HG02623 (cell line): ENCODE data around the gene DIRAS3.
"Not testable (repeated sequence)": the region's sequence is repeated elsewhere in the genome, so short reads cannot be mapped to it uniquely, and the experiment has no call there.

ENCODE experiments used
- ATAC-seq: cut with Tn5 transposase; IDR thresholded peaks from one replicate; pipeline ENCODE4 v1.9.1; 2021; ENCODE audit warnings: moderate library complexity; ENCODE audit not compliant: unreplicated experiment

Gene DIRAS3

DNA sequence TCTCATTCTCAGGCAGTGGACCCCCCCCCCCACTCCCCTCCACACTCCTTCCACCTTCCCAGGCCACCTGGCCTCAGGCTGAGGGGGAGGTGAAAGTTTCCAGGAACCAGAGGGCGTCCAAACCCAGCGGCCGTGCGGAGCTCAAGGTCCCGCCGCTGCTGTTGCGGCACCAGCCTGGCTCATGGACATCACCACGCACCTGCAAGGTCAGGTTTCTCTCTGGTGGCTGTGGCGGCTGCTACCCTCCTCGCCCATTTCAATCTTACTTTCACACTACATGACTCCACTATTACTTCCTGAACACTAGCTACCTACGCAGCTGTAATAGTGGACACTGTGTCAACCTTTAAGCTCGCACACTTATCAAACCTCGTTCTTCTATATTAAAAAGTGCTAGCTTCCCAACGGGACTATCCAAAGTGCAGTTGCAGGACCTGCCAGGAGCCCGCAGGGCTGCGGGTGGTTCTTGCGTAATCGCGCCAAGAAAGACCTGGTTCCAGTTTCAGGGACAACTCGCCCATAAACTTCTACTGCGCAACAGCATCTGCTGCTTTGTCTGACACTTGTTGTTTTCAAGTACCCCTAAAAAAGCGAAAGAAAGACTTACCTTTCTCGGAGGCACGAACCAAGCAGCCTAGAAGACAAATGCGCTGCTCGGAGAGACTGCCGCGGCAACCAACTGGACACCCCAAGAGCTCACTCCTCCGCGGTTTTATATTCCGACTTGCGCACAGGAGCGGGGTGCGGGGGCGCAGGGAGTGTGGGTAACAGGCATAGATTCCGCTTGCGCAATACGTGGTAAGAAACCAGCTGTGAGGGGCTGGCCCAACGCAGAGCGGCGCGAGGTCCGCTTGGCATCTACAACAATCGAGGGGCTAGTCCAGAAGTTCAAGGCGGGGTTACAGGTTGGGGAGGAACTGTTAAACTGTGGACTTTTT is at the start of gene DIRAS3:
DIRAS3 (minus strand) TSS at position 687 of the 938 bp plus-strand sequence. CDS start 3,330 bp downstream, outside the sequence.
- ATAC-seq, result no peak

DNA sequence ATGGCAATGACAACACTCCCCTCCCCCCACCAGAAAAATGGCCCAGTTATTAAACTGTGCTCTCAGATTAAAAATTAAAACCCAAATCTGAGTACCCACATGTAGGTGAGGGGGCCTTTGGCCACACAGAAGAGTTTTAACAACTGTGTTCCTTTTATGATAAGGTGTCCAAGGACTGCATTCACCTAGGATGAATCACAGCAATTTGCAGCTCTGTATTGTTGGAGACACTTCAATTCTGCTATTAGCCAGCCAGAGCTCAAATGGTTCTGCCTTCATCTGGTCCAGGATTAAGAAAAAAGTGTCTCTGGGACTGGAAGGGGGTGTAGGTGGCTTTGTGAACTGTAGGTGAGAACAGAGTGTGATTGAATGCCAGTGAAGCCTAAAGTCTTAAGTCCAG is 43.3 kb upstream of the DIRAS3 start:
- no peak for ATAC-seq

DNA sequence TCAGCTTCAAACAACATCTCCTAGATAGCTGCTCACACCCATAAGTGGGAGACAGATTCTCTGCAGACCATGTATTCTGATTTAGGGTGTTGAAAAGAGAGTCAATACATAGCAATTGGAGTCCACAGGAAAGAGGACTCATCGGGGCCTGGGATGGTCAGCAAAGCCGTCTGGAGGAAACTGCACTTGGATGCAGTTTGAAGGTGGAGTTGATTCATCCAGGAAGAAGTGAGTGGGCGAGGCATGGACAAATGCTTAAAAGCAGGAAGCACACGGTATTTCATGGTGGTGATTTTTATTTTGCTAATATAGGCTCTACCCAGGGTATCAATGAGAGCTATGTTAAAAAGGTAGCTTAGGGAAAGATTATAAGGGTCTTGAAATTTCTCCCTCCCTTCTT is 36.8 kb upstream of the DIRAS3 start:
- ATAC-seq, result no peak

DNA sequence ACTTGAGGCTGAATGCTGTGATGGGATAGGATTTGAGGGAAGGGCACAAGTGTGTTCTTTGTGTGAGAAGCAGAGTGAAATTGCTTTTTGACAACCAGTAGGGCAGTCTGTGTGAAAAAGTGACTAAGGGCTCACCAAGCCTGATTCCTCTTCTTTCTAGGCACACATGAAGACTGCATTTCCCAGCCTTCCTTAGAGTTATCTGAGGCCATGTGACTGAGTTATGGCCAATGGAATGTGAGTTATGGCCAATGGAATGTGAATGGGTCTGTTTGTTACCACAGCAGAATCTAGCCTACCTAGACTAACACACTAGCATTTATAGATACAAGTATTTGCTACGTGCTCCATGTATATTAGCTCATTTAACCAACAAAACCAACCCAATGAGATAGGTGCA is 35.3 kb upstream of the DIRAS3 start:
- ATAC-seq, result no peak

DNA sequence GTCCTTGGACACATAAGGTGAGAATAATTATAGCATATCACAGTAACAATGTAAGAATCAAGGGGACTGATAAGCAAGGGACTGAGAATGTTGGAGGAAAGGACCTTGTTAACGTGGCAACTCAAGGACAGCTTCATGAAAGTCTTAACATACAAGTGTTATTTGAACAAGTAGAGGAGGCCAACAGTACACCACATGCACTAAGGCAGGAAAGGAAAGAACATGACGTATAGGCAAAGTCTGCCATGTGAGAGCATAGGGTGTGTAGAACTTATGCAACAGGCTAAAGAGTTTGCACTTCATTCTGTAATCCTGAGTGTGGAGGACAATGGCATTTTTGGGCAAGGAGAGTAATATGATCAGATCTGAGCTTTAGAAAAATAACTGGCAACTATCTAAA is 33.3 kb upstream of the DIRAS3 start:
- no peak for ATAC-seq

DNA sequence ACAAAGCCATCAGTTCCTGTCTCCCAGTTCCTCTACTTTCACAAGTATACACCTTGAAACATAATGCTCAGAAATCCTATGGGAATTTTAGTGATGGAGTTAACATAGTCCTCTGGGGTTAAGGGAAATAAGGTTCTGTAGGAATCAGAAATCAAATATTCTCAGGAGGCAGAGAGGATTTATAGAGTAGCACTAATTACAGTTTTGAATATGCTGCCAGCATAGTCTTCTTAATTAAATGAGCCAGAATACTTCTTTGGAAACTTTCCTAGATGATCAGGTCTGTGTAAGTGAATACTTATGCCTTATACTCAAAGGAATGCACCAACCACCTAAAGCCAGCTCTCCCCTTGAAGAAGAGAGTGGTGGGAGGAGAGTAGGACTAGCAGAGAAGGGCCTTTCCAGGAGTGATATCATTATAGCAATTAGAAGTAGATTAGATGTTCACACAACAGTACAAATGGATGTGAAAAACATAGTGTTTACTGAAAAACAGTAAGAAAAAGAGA is 31.4 kb upstream of the DIRAS3 start:
- no peak for ATAC-seq

DNA sequence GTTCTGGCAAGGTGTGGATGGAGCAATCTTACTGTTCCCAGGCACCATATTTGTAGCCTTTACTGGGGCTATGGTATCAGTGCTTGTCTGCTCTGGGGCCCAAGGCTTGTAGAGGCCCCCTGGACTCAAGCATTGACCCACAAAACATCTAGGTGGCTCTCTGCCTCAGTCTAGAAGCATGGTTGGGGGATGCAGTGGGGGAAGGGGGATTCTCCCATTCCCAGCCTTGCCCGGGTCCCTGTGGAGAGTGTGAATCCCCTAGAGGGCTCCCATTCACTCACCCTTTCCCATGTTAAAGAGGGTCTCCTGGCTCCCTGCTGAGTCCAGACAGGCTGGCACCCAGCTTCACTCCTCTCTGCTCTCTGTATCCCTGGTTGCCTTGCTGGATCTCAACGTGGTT is 28.2 kb upstream of the DIRAS3 start:
- no peak for ATAC-seq

DNA sequence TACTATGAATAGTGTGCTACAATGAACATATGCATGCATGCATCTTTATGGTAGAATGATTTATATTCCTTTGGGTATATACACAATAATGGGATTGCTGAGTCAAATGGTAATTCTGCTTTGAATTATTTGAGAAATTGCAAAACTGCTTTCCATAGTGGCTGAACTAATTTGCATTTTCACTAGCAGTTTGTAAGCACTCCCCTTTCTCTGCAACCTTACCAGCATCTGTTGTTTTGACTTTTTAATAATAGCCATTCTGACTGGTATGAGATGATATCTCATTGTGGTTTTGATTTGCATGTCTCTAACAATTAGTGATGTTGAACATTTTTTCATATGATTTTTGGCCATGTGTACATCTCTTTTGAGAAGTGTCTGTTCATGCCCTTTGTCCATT is 24.0 kb upstream of the DIRAS3 start:
- no peak for ATAC-seq

- no peak for ATAC-seq
Measured at GRCh38 chr1:68065766-68066165, 15.3 kb upstream of the DIRAS3 start.

- not testable (repeated sequence) for ATAC-seq
Measured at GRCh38 chr1:68058053-68058452, 7.6 kb upstream of the DIRAS3 start.

DNA sequence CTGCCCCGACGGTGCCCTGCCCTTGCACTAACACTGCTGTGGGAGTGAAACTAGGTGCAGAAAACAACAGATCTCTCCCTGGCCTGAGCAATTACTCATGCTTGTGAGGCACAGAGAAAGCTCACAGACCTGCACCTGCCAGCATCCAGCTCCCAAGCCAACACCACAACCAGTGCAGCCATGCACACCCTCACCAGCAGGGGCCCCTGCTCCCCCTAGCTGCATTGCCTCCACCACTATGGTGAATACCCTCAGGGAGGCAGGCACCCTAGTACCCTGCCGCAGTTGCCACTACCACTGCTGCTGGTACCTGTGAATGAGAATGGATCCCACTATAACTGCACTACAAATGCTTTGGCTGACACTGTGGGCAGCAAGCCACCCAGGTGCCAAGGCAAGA is 7.1 kb upstream of the DIRAS3 start:
- ATAC-seq, result no peak

GRCh38 chr1:68057050-68057449 is 6.6 kb upstream of the DIRAS3 start:
- no peak for ATAC-seq

DNA sequence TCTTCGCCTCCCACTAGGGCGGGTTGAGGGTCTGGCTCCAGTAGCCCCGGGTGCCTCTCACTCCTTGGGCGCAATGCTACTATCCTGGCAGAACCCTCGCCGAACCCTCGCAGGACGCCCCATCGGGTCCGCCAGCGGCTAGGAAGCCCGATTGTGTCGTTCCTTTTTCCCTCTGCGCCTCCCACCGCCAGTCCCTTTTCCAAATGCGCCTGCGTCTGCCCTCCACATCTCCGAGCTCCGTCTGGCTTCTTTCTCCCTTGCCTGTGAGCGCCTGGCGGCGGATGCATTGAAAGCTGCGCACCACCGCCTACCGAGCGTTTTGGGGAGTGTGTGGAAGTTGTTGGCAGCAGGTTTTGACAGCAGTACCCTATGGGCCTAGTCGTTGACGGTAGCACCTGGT is 1.0 kb upstream of the DIRAS3 start:
- no peak for ATAC-seq

- no peak for ATAC-seq
Measured at GRCh38 chr1:68047659-68048026, 2.8 kb downstream of the DIRAS3 start.

- ATAC-seq, result no peak
Measured at GRCh38 chr1:68046885-68047658, 3.4 kb downstream of the DIRAS3 start.

GRCh38 chr1:68046423-68046822 is 4.0 kb downstream of the DIRAS3 start:
- ATAC-seq, result no peak

DNA sequence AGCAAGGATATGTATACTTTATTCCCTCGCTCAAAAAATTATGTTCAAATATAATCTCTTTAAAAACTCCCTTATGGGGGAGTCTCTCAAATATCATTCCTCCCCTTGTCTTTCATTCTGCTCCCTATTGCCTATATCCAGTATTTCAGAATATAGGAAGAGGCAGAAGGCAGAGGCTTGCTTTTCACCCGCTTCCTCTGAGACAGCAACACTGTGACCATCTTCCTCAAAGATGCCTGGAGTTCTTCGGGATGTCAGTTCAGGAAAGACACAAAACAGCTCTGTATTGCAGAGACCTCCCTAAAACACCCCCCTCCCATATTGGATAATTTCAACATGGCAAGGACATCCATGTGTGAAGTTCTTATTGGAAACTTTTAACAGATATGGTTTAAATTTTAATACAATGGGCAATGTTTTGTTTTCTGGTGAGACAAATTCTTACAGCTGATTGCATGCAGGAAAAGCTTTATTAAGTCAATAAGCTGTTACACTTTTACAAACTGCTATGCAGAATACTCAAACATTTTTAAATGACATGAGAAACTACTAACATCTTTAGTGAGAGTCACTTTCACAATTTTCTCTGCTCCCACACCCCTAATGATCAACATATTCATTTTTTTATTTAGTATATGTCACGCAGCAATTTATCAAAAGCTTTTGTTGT is 4.8 kb downstream of the DIRAS3 start:
- ATAC-seq, result no peak

- ATAC-seq, result no peak
Measured at GRCh38 chr1:68043443-68044090, 6.9 kb downstream of the DIRAS3 start.

DNA sequence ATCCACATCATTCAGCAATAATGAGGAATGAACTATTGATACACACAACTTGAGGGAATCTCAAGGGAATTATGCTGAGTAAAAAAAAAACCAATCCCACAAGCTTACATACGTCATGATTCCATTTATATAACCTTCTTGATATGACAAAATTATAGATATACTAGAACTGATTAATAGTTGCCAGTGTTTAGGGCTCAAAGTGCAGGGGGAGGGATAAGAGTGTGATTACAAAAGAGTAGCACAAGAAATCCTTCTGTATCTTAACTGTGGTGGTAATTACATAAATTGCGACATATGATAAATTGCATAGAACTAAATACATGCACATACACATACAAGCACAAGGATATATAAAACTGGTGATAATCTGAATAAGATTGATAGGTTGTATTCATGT is 13.5 kb downstream of the DIRAS3 start:
- ATAC-seq, result no peak

- ATAC-seq, result no peak
Measured at GRCh38 chr1:68029444-68029843, 21.0 kb downstream of the DIRAS3 start.

DNA sequence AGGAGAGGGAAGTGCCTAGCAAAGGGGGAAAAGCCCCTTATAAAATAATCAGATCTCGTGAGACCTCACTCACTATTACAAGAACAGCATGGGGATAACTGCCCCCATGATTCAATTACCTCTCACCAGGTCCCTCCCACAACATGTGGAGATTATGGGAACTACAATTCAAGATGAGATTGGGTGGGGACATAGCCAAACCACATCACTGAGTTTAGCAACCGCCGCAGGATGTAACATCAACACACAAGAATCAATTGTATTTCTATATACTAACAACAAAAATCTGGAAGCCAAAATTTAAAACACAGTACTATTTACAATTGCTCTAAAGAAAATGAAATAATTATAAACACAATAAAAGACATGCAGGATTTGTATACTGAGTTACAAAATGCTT is 21.9 kb downstream of the DIRAS3 start:
- no peak for ATAC-seq
